C1 segment of cervical spinal cord (tissue), 14 donors: Measurements from ENCODE around the gene STOX1.
"Not testable (repeated sequence)": the region's sequence is repeated elsewhere in the genome, so short reads cannot be mapped to it uniquely, and the experiment has no call there.

Experiments
- DNase-seq, 14 donors: peaks; one replicate each; lab custom pipeline; 2025; lab: John Stamatoyannopoulos, UW

STOX1 gene

GRCh38 chr10:68826764-68827591 is at the start of gene STOX1:
STOX1 (plus strand) TSS chr10:68827531; CDS start chr10:68827624, 93 bp downstream.
- DNase-seq: peak in 7 of 14 donors; percentile 2 to 29 (median 20)

DNA sequence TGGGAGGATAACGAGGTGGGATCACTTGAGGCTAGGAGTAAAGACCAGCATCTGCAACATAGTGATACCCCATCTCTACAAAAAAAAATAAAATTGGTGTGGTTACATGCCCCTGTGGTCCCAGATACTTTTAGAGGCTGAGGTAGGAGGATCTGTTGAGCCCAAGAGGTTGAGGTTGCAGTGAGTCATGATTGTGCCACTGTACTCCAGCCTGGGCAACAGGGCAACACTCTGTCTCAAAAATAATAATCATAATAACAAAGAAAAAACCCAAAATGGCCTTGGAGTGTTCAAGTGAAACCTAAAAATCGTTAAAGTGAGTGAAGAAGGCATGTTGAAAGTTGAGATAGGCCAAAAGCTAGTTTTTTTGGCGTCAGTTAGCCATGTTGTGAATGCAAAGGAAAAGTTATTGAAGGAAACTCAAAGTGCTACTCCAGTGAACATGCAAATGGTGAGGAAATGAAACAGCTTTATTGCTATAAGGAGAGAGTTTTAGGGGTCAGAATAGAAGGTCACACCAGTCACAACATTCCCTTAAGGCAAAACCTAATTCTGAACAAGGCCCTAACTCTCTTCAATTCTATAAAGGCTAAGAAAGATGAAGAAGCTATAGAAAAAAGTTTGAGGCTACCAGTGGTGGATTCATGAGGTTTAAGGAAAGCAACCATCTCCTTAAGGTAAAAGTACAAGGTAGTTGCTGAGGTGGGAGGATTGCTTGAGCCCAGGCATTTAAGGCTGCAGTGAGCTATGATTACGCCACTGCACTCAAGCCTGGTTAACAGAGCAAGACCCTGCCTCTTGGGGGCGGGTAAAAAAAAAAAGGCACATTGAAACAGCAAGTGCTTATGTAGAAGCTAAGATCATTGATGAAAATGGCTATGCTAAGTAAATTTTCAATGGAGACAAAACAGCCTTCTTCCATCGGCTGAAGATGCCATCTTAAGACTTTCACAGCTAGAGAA is 45.4 kb upstream of the STOX1 start:
- no peak for DNase-seq

GRCh38 chr10:68784476-68784875 is 42.9 kb upstream of the STOX1 start:
- no peak for DNase-seq

DNA sequence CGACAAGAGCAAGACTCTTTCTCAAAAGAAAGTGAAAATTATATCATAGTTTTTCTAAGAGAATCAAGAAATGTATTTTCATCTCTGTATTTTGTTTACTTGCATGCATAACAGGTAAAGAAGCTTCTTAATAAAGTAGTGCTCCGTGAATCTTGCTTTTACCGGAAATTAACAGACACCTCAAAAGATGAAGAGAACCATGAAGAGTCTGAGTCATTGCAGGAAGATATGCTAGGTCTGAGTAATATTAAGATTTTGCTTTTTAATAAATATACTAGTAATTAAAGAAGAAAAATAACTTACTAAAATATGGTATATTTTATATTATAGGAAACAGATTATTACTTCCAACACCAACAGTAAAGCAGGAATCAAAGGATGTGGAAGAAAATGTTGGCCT is 39.5 kb upstream of the STOX1 start:
- no peak for DNase-seq

GRCh38 chr10:68790476-68790875 is 36.9 kb upstream of the STOX1 start:
- DNase-seq: no peak

DNA sequence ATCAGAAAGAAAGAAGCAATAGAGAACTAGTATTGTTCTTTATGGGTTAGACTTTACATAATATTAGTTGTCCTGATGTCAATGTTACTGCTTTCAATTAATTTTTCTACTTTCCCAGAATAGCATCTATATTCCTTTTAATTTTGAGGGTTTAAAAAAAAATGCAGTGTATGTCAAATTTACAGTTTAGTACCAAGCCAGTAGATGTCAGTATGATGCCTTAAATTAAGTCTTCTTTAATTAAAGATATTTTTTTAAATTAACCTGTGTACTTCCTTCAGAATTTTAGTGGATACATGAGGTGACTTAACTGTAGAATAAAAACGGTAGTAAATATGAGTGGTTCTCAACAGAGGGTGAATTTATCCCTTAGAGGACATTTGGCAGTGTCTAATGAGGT is 35.2 kb upstream of the STOX1 start:
- DNase-seq: no peak

DNA sequence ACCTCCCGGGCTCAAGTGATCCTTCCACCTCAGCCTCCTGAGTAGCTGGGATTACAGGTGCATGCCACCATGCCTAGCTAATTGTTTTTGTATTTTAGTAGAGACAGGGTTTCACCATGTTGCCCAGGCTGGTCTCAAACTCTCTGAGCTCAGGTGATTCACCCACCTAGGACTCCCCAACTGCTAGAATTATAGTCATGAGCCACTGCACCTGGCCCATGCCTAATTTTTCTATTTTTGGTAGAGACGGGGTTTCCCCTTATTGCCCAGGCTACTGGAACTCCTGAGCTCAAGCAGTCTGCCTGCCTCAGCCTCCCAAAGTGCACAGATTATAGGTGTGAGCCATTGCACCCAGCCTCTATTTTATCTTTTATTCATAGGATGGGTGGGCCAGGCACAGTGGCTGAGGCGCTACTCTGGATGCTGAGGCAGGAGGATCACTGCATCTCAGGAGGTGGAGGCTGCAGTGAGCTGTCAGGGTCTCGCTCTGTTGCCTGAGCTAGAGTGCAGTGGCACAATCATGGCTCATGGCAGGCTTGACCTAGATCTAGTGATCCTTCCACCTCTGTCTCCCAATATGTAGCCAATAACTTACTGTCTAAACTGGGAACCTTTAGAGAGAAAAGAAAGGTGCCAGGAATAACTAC is 31.3 kb upstream of the STOX1 start:
- DNase-seq: no peak

- DNase-seq: no peak
Observed at GRCh38 chr10:68796605-68797004, 30.7 kb upstream of the STOX1 start.

- DNase-seq: no peak
Observed at GRCh38 chr10:68800211-68800610, 27.1 kb upstream of the STOX1 start.

DNA sequence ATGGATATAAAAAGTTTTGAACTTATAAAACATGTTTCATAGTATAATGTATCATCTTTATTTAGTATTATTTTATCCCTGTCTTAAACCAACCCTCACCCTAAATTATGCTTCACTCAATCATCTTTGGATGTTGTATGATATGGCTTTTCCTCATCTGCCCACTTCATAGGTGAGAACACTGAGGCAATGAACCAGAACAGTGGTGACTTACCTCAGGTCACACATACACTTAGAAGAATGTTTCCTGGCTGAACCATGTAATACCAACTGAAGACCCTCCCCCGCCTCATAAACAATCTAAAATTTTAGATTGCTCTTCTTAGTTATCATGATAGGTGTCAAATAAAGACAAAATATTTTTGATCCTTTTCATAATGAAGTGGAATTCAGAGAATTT is 22.6 kb upstream of the STOX1 start:
- no peak for DNase-seq

- not testable (repeated sequence) for DNase-seq
Observed at GRCh38 chr10:68810830-68811229, 16.5 kb upstream of the STOX1 start.

- no peak for DNase-seq
Observed at GRCh38 chr10:68811314-68812009, 15.9 kb upstream of the STOX1 start.

DNA sequence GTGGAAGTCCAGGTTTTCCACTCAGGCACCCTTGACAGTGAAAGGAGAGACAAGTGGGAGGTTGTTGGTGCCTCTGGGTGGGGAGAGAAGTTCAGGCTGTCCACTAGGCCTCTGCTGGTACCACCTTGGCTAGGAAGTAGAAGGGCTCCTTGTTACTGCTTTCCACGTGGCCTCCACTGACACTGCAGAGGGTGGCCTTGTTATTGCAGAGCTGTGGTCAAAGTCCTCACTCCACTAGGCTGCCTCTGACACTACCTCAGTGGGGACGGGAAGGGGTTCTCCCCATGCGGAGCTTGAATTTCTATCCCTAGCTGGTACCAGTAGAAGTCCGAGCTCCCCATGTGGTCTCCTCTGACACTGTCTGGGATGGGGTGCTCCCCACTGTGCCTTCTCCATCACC is 14.9 kb upstream of the STOX1 start:
- no peak for DNase-seq

DNA sequence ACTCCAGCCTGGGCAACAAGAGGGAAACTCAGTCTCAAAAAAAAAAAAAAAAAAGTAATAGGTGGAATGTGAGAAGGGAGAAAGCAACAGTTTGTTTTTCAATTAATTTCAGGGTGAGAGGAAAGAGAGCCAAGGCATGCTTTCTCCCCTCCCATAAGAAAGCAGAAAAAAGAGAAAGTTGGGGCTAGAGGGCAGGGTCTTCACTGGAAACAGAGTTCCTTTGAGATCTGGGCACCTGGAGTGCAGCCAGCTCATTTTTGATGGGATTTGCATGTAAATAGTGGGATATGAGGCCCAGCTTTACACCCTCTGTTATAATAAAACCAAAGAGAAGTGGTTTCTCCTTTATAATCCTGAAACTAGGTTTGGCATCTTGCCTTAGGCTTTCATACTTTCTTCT is 13.8 kb upstream of the STOX1 start:
- DNase-seq: peak in 2 of 14 donors; percentile 4 to 19

DNA sequence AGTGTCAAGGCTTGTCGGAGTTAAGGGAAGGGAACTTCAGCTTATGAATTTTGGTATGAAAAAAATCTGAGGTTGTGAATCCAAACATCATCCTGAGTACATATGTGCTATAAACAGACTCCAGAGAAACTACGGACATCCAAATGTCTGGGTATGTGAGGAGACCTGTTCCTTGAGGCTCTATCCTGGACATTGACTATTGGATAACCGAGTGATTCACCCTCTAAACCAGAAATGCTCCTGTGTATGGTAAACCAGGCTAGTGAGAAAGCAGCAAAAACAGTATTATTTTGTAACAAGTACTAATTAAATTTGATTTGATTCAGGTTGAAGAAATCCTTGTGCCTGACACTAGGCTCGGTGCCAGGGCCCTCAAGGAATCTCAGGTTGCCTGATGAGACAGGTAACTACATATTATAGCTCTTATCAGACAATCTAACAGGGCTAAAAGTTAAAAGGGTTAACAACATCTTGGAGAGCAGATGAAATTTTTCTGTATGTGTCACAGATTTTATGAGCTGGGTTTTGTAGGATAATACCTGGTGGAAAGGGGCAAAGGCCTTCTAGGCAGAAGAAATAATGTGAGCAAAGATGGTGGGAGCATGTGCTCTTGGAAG is 10.4 kb upstream of the STOX1 start:
- no peak for DNase-seq

GRCh38 chr10:68820359-68820758 is 7.0 kb upstream of the STOX1 start:
- DNase-seq: not testable (repeated sequence)

GRCh38 chr10:68822626-68823025 is 4.7 kb upstream of the STOX1 start:
- not testable (repeated sequence) for DNase-seq

DNA sequence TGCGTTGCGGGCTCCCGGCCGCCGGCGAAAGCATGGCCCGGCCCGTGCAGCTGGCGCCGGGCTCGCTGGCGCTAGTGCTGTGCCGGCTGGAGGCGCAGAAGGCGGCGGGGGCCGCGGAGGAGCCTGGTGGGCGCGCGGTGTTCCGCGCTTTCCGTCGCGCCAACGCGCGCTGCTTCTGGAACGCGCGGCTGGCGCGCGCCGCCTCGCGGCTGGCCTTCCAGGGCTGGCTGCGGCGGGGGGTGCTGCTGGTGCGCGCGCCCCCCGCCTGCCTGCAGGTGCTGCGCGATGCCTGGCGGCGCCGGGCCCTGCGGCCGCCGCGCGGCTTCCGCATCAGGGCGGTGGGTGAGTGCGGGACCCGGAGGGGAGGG is 245 bp downstream of the STOX1 start:
- not testable (repeated sequence) for DNase-seq

- DNase-seq: peak in 1 of 14 donors; percentile 5
Observed at GRCh38 chr10:68828083-68828601, 811 bp downstream of the STOX1 start.

DNA sequence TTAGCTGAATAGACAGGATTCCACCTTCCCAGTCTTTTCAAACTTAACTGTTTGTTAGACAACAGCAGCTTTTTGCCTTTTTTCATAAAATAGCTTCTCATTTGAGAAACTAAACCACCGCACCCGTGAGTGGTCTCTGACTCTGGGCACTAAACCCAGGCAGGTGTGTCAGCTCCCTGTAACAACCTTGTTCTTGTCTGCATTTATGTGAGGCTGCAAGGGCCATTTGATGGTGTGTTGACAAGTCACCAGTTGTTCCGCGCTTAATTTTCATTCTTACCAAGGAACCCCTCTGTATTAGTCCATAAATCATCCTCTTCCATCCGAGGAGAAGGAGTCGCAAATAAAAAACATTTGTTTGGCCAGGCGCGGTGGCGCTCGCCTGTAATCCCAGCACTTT is 1.5 kb downstream of the STOX1 start:
- no peak for DNase-seq

DNA sequence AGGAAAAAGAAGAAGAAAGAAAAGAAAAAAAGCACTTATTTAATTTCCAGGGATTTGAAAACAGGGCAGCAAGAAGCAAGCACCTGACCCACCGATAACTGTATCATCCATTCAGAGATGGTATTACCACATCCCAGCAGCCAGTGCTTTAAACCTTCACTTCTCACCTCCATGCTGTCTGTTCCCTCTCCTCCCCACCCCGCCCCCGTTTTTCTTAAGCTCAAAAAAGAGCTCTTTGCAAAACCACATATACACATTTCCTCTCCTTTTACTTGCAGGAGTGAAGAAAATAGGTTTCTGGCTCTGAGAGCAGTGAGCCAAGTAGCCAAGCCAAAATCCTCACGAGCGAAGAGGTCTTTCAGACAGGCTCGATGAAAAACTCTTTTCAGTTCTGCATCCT is 2.2 kb downstream of the STOX1 start:
- DNase-seq: no peak
